Right lobe of liver (tissue), 6 donors: ENCODE results near the gene HECTD4. TPM values are rescaled to one million over a fixed set of nuclear protein-coding genes. Genes with fewer than 3 reads are reported as not detected.
"Not testable (repeated sequence)": the region's sequence is repeated elsewhere in the genome, so short reads cannot be mapped to it uniquely, and the experiment has no call there.

Source experiments
- ATAC-seq, 4 donors: fragments of 200-7000 bp; cut with Tn5 transposase; one replicate each; pipeline ENCODE4 v1.9.1; 2020; ENCODE audit warnings: mild to moderate bottlenecking in 4 of 4, moderate library complexity in 4 of 4
- DNase-seq, 3 donors: peaks; one replicate each; pipeline ENCODE4 v3.0.0-alpha.2; 2020
- H3K27ac ChIP-seq, 3 donors: fragments of 200-600 bp; one replicate each; pipeline ENCODE4 v1.8.0; 2022
- H3K27me3 ChIP-seq, 2 donors: fragments of 200-600 bp; one replicate each; pipeline ENCODE4 v1.8.0; 2022
- H3K36me3 ChIP-seq, 4 donors: fragments of 200-600 bp; sonication (generic) in 1 of 4; one replicate each; pipeline versions ENCODE4 v1.5.1 to v1.8.0; 2017 to 2022; ENCODE audit warnings: control low read depth in 1 of 4
- H3K4me1 ChIP-seq, 4 donors: fragments of 200-600 bp; sonication (generic) in 1 of 4; one replicate each; pipeline versions ENCODE4 v1.5.1 to v1.8.0; 2017 to 2022; ENCODE audit warnings: control low read depth in 1 of 4
- H3K4me3 ChIP-seq, 3 donors: fragments of 200-600 bp; one replicate each; pipeline ENCODE4 v1.8.0; 2022
- H3K9me3 ChIP-seq, 4 donors: fragments of 200-600 bp; sonication (generic) in 1 of 4; one replicate each; pipeline versions ENCODE4 v1.5.1 to v1.8.0; 2017 to 2022; ENCODE audit warnings: control low read depth in 1 of 4
- CTCF ChIP-seq, 4 donors: fragments of 200-600 bp in 3 of 4; fragments of 450-650 bp in 1 of 4; IDR thresholded peaks; one replicate each; pipeline versions ENCODE4 v1.5.1 to v1.8.0; 2016 to 2022; ENCODE audit warnings: antibody characterized with exemption in 4 of 4, mild to moderate bottlenecking in 2 of 4
- POLR2A ChIP-seq: fragments of 450-650 bp; IDR thresholded peaks from one replicate; pipeline ENCODE4 v1.6.1; 2017; ENCODE audit warnings: antibody characterized with exemption, mild to moderate bottlenecking
- WGBS: methylation state at CpG from one replicate; pipeline ENCODE4 v1.1.6; 2018; ENCODE audit warnings: low coverage, low lambda C conversion rate; ENCODE audit not compliant: insufficient coverage; ENCODE audit errors: missing lambda C conversion rate; 5-methylcytosine and 5-hydroxymethylcytosine counted together
- intact Hi-C, 2 donors: fragments of 100-400 bp; cut with DNase I; formaldehyde crosslinking; loops; one replicate each; pipeline versions ENCODE4 v1.11.2 to v1.14.1; 2022
- total RNA-seq, 6 experiments: library from RNA; depleted of rRNA in 2 of 6; stranded (reverse); fragments of >200 nt in 2 of 6; fragmentation: NEBNext Ultra II Directional in 3 of 6; extraction: Animal tissue kit (Norgen Biotek cat#: 25700) in 3 of 6; gene quantifications; one replicate each; pipeline versions ENCODE4 v1.1.0 to v1.2.4, GENCODE V29; 2016 to 2023
- donor health status: DM: no; HTN: yes; CAD: no.
- donor health status: DM: no; HTN: no; CAD: no.
- donor health status: DM: no; HTN: no; CAD: no.
- donor health status: DM: no; HTN: yes; CAD: no.
- donor health status: DM: no; HTN: yes; CAD: no.

HECTD4 gene
- total RNA-seq, 6 experiments from 2014 or later, result 12.6 to 24.4 (median 19.3) TPM

- TF ChIP-seq POLR2A, result no peak
- H3K36me3 ChIP-seq, result peaks cover 0 to 45% (median 0%) of the 10 kb centered on the region in 4 donors
- ATAC-seq (no peak), DNase-seq (no peak)
- no peak overlapping the region for H3K4me3 ChIP-seq
- H3K27me3 ChIP-seq, result no peaks in the 10 kb centered on the region
- no peaks in the 10 kb centered on the region for H3K9me3 ChIP-seq
- intact Hi-C loops, result no loop called here
- WGBS, result 84% methylated on average over 3 of the region's 3 CpGs
- no peak overlapping the region for H3K27ac ChIP-seq
- no peaks in the 10 kb centered on the region for H3K4me1 ChIP-seq
These were observed 125.5 kb downstream of the HECTD4 start for GRCh38 chr12:112256780-112257179.

GRCh38 chr12:112252184-112252583, 130.0 kb downstream of the HECTD4 start:
- DNase-seq (no peak), ATAC-seq (peak in 3 of 4 donors; percentile 76 to 96 (median 86))
- Histone ChIP-seq H3K27me3 (no peaks in the 10 kb centered on the region), H3K27ac (no peak overlapping the region), H3K36me3 (peaks cover 0 to 32% (median 5%) of the 10 kb centered on the region in 4 donors), H3K9me3 (no peaks in the 10 kb centered on the region), H3K4me3 (no peak overlapping the region), H3K4me1 (no peaks in the 10 kb centered on the region)
- intact Hi-C loops, result no loop called here
- 53% methylated on average over 4 of the region's 4 CpGs for WGBS
- TF ChIP-seq CTCF (IDR thresholded peaks at IDR 0.05) (no peak), POLR2A (no peak)

GRCh38 chr12:112244902-112245301, 137.3 kb downstream of the HECTD4 start:
- H3K4me3 ChIP-seq, H3K27me3 ChIP-seq, ATAC-seq, intact Hi-C loops, H3K4me1 ChIP-seq, DNase-seq, H3K27ac ChIP-seq, H3K9me3 ChIP-seq: not testable (repeated sequence)
- 100% methylated on average over 1 of the region's 1 CpG for WGBS
- peaks cover 0 to 37% (median 14%) of the 10 kb centered on the region in 4 donors for H3K36me3 ChIP-seq

- no peak overlapping the region for H3K4me3 ChIP-seq
- ATAC-seq (no peak), DNase-seq (no peak)
- H3K27me3 ChIP-seq, result no peaks in the 10 kb centered on the region
- H3K4me1 ChIP-seq, result peaks cover 0 to 4% (median 1%) of the 10 kb centered on the region in 4 donors
- H3K36me3 ChIP-seq, result peaks cover 0 to 35% (median 18%) of the 10 kb centered on the region in 4 donors
- WGBS, result 94% methylated on average over 12 of the region's 25 CpGs
- no peaks in the 10 kb centered on the region for H3K9me3 ChIP-seq
- intact Hi-C loops, result no loop called here
- H3K27ac ChIP-seq, result no peak overlapping the region
- TF ChIP-seq CTCF (IDR thresholded peaks at IDR 0.05), result no peak
- no peak for TF ChIP-seq POLR2A
These were observed 138.7 kb downstream of the HECTD4 start for GRCh38 chr12:112243255-112244110.

GRCh38 chr12:112241176-112241575, 141.1 kb downstream of the HECTD4 start:
- no peaks in the 10 kb centered on the region for H3K9me3 ChIP-seq
- TF ChIP-seq CTCF (IDR thresholded peaks at IDR 0.05) (no peak), POLR2A (no peak)
- H3K4me1 ChIP-seq, result peaks cover 0 to 4% (median 1%) of the 10 kb centered on the region in 4 donors
- H3K27ac ChIP-seq, result no peak overlapping the region
- no peak for ATAC-seq
- intact Hi-C loops, result no loop called here
- no peak overlapping the region for H3K4me3 ChIP-seq
- H3K36me3 ChIP-seq, result peaks cover 0 to 35% (median 18%) of the 10 kb centered on the region in 4 donors
- WGBS, result 82% methylated on average over 2 of the region's 3 CpGs
- H3K27me3 ChIP-seq, result no peaks in the 10 kb centered on the region
- DNase-seq, result no peak
